Cardiac muscle cell (in vitro differentiated cells and primary cell): ENCODE data around the gene PRPH. TPM values are rescaled to one million over a fixed set of nuclear protein-coding genes. Genes with fewer than 3 reads are reported as not detected.
"Not testable (repeated sequence)": the region's sequence is repeated elsewhere in the genome, so short reads cannot be mapped to it uniquely, and the experiment has no call there.

Experiments used
- DNase-seq, 2 donors: peaks; one replicate each; pipeline versions ENCODE4 v3.0.0 to v3.0.0-alpha.2; 2010 to 2017; ENCODE audit warnings: low read depth in 1 of 2, low spot score in 1 of 2
- H3K27ac ChIP-seq: fragments of 200-600 bp; sonication (generic); 2 replicates; pipeline ENCODE4 v1.5.1; 2016
- H3K27me3 ChIP-seq: fragments of 200-600 bp; sonication (generic); 2 replicates; pipeline ENCODE4 v1.6.0; 2016; ENCODE audit warnings: control low read depth
- H3K36me3 ChIP-seq: fragments of 200-600 bp; sonication (generic); 2 replicates; pipeline ENCODE4 v1.5.1; 2016; ENCODE audit warnings: control low read depth
- H3K4me1 ChIP-seq: fragments of 200-600 bp; sonication (generic); 2 replicates; pipeline ENCODE4 v1.8.1; 2017; ENCODE audit warnings: low read depth, mild to moderate bottlenecking, mixed run types
- H3K4me3 ChIP-seq: fragments of 200-600 bp; sonication (generic); 2 replicates; pipeline ENCODE4 v1.5.1; 2016; ENCODE audit warnings: mild to moderate bottlenecking
- H3K9me3 ChIP-seq: fragments of 200-600 bp; sonication (generic); 2 replicates; pipeline ENCODE4 v1.5.1; 2017; ENCODE audit warnings: low read depth, mild to moderate bottlenecking, control low read depth
- CTCF ChIP-seq: IDR thresholded peaks from 2 replicates; pipeline ENCODE4 v1.5.1; 2012; ENCODE audit warnings: low read depth, mild to moderate bottlenecking, low read length
- polyA plus RNA-seq: library from polyadenylated mRNA; unstranded; fragments of >200 nt; fragmentation: Nextera tagmentation; extraction: Ambion mirVana; gene quantifications from 2 replicates; pipeline ENCODE4 v1.2.1, GENCODE V29; 2016
- total RNA-seq: library from RNA; depleted of rRNA; stranded (reverse); fragments of >200 nt; gene quantifications from 2 replicates; pipeline ENCODE4 v1.2.3, GENCODE V29; 2016

The PRPH gene
- total and polyA plus RNA-seq, 2 experiments from 2014 or later = 1.1 to 4.0 TPM

- no peak overlapping the region for H3K27ac ChIP-seq
- no peak for TF ChIP-seq CTCF
- no peaks in the 10 kb centered on the region for H3K4me1 ChIP-seq
- H3K4me3 ChIP-seq = no peak overlapping the region
- no peaks in the 10 kb centered on the region for H3K9me3 ChIP-seq
- no peaks in the 10 kb centered on the region for H3K36me3 ChIP-seq
- DNase-seq = no peak
- H3K27me3 ChIP-seq = peaks cover 68% of the 10 kb centered on the region
Measured at GRCh38 chr12:49332891-49333371, 38.0 kb downstream of the PRPH start.

GRCh38 chr12:49333778-49334177, 38.8 kb downstream of the PRPH start:
- H3K36me3 ChIP-seq, H3K27ac ChIP-seq, DNase-seq, H3K9me3 ChIP-seq, H3K4me1 ChIP-seq, H3K4me3 ChIP-seq: not testable (repeated sequence)
- H3K27me3 ChIP-seq = peaks cover 77% of the 10 kb centered on the region

- no peaks in the 10 kb centered on the region for H3K36me3 ChIP-seq
- no peak for DNase-seq
- H3K9me3 ChIP-seq = no peaks in the 10 kb centered on the region
- H3K27ac ChIP-seq = no peak overlapping the region
- H3K4me3 ChIP-seq = no peak overlapping the region
- peaks cover 81% of the 10 kb centered on the region for H3K27me3 ChIP-seq
- TF ChIP-seq CTCF = no peak
- H3K4me1 ChIP-seq = no peaks in the 10 kb centered on the region
Measured at GRCh38 chr12:49334226-49334625, 39.3 kb downstream of the PRPH start.

- no peaks in the 10 kb centered on the region for H3K9me3 ChIP-seq
- TF ChIP-seq CTCF = no peak
- no peak overlapping the region for H3K27ac ChIP-seq
- H3K36me3 ChIP-seq = no peaks in the 10 kb centered on the region
- DNase-seq = no peak
- peaks cover 86% of the 10 kb centered on the region for H3K27me3 ChIP-seq
- no peak overlapping the region for H3K4me3 ChIP-seq
- H3K4me1 ChIP-seq = no peaks in the 10 kb centered on the region
Measured at GRCh38 chr12:49334681-49335080, 39.7 kb downstream of the PRPH start.

- Histone ChIP-seq H3K27me3 (peaks cover 92% of the 10 kb centered on the region), H3K36me3 (no peaks in the 10 kb centered on the region), H3K27ac (no peak overlapping the region), H3K9me3 (no peaks in the 10 kb centered on the region), H3K4me1 (no peaks in the 10 kb centered on the region), H3K4me3 (no peak overlapping the region)
- DNase-seq = no peak
- TF ChIP-seq CTCF = no peak
Measured at GRCh38 chr12:49335118-49335954, 40.4 kb downstream of the PRPH start.

- TF ChIP-seq CTCF = no peak
Measured at GRCh38 chr12:49335955-49336644, 41.2 kb downstream of the PRPH start.

More at GRCh38 chr12:49335955-49336644, 41.2 kb downstream of the PRPH start:
- Histone ChIP-seq H3K4me1 (no peaks in the 10 kb centered on the region), H3K9me3 (no peaks in the 10 kb centered on the region), H3K36me3 (no peaks in the 10 kb centered on the region), H3K4me3 (no peak overlapping the region), H3K27me3 (peaks cover 100% of the 10 kb centered on the region), H3K27ac (no peak overlapping the region)
- DNase-seq = no peak
